H4 (cell line): ENCODE data around the gene NYAP2. TPM values are rescaled to one million over a fixed set of nuclear protein-coding genes. Genes with fewer than 3 reads are reported as not detected.

Experiments
- DNase-seq: peaks from one replicate; pipeline ENCODE4 v3.0.0-alpha.2; 2015; ENCODE audit warnings: low spot score
- total RNA-seq: library from RNA; depleted of rRNA; stranded (reverse); fragments of >200 nt; shearing (Covaris generic); gene quantifications from 2 replicates; pipeline ENCODE4 v1.2.3, GENCODE V29; 2014

The NYAP2 gene
- total RNA-seq, 1 experiment from 2014 or later = 0.95 TPM

DNA sequence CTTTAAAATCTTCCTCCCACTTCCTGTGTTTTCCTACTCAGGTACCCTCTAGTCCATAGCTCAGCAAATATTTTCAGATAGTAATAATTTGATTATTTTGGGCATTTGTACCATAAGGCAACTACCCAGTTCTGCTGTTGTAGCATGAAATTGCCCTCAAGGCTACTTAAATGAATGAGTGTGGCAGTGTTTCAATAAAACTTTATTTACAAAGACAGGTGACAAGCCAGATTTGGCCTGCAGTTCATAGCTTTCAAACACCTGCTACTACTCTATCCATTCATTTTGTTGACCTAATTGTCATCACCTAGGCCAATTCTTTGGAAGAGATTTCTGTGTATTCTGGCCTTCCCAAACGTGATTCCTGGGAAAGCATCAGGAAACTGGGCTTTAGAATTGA is 28.9 kb downstream of the NYAP2 start:
- DNase-seq = no peak

DNA sequence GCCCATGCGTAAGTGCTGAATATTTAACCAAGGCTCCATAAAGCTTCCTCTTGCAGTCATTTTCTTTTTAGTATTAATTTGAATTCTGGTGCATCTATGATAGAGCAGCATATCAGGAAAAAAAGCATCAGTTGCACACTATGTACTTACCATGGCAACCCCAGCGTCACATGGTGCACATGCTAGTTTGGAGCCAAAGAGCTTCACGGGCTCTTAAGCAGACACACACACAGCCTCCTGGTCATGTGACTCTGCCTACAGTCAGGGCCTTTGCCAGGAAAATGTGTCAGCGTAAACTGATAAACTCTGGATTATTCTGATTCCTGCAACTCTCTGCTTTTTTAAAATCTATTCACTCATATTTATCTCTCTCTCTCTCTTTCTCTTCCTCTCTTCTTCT is 30.2 kb downstream of the NYAP2 start:
- DNase-seq = peak; percentile 65

DNA sequence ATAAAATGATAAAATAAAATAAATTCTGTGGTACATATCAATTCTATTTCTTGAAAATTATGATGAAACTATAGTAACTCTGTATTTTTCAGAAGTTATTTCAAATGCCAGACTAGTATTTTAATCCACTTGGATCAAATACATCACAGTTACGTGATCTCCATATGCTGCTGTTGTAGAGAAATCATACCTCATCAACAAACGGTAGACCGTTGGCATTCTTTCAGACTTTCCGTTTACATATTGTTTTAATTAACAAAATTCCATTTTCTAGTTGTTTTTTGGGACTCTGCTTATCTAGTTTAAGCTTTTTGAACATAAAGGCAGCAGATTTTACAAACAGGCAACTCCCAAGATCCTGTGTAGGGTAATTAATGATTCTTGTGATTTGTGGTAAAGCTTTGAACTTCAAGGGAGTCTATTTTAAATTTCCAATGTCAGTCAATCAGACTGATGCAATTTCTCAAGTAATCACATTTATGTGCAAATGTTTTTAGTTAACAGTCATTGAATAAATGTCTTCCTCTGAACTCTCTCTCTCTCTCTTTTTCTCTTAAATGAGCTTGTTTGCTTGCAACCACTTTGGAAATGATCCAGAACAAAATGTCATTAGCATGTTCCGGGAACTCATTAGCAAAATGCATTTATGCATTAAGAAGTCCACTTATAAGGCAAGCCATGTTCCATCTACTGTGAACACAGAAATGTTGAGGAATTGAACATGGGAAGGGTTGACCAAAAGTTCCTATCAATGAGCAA is 31.8 kb downstream of the NYAP2 start:
- DNase-seq = no peak

DNA sequence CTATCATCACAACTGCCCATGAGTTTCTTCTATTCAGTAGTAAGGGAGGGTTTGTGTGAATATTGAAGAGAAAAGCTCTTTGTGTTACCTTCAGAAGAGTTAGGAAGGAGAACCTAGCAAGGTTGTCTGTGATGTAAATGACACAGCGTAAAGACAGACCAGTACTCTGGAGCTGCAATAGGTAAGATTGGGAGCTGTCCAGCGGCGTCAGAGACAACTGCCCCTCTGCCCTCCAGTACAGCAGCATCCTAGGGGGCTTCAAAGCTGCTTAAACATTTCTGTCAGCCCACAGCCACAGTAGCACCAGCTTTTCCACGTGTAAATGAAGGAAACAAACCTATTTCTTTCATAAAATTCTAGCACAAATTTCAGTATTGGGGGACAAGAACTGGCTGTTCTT is 34.5 kb downstream of the NYAP2 start:
- DNase-seq = no peak

DNA sequence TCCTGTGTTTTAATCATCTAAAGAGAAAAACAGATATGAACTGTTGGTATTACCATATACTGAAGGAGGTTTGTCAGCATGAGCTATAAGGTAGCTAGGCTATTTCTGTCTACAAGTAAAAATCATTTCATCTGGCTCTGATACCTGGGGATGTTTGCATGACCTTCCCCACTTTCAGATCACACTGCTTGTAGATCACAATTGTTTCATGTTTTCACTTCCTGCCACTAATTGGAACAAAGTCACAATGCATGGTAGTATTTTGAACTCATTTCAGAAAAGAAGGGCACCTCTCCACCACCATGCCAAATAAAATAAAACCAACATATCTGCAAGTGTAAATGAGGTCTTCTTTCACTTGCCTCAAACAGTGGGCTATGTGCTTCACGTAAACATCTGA is 37.8 kb downstream of the NYAP2 start:
- DNase-seq = no peak

DNA sequence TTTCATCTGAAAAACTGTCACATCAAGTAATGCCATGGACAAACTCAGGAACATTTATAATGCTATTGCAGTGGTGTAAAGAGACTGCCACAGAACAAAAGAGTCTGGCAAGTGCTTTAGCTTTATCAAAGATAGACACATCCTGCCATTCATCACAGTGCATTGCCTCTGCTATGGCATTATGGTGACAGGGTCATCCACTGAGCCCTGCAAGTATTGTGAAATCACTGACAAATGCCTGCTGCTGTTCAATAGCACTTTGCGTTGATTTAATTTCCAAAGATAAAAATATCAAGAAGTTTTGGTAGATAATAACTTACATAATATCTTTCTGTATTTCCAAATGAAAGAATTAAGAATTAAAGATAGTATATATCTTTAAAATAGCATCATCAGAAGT is 38.7 kb downstream of the NYAP2 start:
- DNase-seq = no peak

DNA sequence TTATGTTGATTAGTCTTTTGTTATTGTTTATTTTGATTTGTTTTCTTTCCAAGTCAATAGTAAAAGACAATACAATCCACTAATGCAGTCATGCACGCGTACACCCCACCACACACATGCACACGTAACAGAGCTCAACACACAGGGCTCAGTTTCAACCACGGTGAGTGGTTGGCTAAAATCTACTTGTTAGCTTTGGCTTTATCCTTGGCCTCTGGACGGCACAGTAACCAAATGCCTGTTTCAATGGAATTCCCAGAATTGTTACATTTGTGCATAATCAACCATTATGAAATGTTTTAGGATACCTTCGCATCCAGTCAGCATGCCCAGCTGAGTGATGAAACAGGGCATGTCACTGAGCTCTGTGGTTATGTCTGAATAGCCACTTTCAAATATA is 53.2 kb downstream of the NYAP2 start:
- DNase-seq = no peak

DNA sequence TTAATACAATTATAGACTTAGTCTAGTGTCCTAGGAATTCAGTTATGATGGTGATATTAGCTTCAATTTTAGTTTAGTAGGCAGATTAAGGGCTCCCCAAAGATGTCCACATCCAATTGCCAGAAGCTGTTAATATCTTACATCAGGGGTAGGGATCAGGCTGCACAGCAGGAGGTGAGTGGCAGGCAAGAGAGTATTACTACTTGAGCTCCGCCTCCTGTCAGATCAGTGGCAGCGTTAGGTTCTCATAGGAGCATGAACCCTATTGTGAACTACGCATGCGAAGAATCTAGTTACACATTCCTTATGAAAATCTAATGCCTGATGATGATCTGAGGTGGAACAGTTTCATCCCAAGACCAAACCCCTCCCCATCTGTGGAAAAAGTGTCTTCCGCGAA is 54.9 kb downstream of the NYAP2 start:
- DNase-seq = no peak

DNA sequence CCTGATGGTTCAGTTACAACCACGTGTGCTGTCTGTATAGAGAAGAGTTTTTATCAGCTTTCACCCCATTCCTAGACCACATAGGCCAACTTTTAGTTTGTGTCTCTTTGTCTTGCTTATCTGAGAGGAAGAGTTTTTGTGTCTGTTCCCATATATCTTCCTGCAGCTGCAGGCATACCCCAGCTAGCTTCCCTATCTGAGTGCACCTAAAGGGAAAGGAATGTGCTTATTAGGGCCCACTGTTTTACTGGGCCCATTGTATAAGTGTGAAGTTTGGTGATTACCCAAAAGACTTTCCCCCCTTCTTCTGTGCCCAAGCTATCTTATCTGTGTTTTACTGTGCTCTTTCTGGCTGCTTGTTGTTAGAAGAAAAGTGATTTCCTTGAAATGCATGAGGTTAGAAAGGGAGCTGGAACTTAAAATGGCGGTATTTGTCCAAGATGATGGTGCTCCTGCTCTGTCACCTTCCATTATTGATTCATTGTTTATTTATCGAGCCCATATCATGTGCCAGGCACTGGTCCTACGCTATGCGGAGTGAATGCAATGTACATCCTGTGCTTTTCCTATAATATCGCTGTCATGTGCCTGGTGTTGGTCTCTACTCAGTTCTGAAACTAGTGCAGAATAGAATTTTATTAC is 57.2 kb downstream of the NYAP2 start:
- DNase-seq = no peak

DNA sequence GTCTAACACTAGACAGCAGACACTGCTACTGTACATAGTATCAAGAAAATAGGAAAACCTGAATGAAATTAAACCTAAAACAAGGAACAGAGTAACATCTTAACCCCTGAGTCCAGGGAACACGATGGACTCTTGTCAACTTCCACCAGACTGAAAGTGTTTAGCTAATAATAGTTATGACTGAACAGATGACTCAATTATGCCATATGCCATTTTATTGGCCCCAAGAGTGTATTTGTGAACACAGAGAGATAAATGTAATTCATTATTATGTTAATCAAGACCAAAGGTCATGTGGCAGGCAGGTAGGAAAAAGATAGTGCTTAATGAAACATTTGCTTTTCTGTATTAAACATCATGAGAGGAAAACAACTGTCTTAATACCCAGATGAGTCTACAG is 58.0 kb downstream of the NYAP2 start:
- DNase-seq = no peak

DNA sequence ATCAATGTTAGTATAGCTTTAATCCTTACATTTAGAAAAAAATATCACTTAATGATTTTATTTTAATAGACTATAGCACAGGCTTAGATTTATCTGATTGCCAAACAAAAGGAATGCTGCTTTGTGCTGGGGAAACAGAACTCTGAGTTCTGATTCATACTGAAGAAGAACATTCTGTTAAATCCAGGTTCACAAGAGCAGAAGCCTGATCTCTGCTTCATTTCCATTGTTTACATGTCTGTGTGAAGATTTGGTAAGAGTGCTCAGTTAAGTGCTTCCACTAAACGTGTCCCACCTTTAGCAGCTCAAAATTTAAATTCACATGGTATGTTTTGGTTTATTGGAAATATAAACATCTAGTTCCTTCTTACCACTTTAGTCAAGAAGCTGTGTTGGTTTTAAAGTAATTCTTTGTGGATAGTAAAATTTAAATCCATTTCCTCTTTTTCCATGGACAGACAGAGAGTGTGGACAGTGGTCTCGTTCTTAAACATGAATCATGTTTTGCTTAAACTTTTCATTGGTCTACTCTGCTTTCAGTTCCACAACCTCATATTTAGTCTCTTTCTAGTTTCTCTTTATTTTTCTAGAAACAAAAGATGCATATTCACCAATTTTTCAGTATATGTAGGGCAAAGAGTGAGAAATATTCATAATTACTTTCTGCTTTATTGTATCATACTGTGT is 59.1 kb downstream of the NYAP2 start:
- no peak for DNase-seq

DNA sequence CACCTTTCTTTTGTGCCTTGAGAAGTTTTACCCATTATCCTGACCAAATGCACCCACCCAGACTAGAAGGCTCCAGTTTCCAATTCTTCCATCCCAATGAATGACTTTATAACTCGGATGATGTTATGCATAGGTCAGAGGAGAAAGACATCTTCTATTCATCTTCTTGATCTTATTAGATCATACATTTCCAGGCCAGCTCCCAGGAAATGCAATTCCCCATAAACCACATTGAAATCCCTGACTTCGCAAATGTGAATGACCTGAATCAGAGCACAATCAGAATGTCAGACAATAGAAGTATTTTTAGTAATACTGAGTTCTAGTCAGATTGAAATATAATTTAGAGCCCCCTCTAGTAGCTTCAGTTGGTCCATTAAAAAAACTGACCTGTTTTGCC is 62.9 kb downstream of the NYAP2 start:
- no peak for DNase-seq

DNA sequence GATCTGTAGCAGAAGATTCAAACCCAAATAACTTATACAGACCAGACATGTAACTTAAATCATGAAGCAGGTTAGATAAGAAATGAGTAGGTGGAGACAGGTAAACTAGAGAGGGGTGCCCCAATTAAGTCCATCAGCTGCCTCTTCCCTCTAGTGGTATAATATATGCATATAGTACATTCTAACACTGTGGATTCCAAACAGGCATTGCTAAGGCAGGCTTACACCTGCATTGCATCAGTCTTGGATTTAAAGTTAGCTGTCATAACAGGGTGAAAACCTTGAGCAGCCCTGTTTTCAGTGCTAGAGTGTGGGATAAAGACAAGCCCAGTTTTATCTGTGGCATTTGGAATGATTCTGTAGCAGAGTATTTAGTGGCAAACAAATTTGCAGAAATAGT is 63.4 kb downstream of the NYAP2 start:
- peak; percentile 12 for DNase-seq

DNA sequence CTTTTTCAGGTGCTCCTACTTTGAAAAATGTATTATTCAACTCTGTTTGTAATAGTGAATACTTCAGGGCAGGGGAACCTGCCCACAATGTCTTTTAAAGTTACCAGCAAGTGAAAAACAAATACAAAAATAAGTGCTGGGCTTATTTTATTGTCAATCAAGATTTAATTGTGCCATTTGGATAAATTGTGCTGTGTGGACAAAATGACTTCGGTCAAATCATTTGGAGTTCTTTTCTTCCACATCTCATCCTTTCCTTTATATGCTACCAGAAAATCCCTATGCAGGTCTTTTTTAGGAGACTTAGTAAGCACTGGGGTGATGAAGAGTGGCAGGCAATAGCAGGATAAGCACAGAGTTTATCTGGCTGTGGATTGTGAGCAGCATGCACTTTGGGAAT is 63.9 kb downstream of the NYAP2 start:
- no peak for DNase-seq

DNA sequence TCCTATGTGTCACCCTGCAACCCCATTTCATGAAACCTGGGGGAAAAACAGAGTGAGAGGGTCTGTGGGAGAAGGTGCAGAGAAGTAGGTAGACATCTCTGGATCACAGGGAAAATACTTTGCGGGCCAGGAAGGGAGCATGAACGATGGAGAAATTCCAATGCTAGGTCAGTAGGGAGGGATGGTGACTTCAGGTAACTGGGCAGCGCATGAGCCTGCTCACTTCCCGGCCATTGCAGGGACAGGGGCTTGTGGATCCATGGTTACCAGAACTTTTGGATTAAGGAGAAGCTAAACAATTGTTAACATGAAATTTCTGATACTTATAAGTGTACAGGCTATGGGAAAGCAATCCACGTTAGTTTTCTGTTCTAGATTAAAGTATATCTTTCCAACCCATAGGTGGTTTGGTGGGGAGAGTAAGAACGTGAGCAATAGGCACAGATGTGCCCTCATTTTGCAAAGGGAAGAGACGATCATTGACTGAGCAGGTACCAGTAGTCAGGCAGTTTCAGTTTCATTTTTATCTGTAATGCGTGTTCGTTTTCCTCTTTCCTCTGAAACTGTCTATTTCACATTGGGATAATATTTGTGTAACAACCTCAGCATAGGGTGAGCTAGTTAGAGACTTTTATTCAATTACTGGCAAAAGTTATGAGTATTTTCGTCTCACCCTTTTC is 65.0 kb downstream of the NYAP2 start:
- DNase-seq = no peak

DNA sequence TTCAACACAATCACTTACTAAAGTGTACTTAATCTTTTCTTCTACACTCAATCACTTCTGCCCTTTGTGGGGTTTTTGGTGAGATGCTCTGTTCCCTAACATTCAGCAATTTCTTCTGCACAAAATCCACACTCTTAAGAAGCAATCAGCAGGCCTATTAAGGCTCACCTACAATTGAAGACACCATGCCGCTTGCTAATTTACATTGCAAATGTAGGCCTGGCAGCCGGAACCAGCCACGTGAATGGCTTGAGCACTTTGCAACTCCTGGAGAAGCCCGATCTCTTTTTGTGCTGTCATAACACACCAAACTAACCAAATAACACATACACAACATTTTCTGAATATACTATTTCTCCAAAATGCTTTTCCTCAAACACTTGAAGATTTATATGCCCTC is 66.3 kb downstream of the NYAP2 start:
- DNase-seq = no peak

DNA sequence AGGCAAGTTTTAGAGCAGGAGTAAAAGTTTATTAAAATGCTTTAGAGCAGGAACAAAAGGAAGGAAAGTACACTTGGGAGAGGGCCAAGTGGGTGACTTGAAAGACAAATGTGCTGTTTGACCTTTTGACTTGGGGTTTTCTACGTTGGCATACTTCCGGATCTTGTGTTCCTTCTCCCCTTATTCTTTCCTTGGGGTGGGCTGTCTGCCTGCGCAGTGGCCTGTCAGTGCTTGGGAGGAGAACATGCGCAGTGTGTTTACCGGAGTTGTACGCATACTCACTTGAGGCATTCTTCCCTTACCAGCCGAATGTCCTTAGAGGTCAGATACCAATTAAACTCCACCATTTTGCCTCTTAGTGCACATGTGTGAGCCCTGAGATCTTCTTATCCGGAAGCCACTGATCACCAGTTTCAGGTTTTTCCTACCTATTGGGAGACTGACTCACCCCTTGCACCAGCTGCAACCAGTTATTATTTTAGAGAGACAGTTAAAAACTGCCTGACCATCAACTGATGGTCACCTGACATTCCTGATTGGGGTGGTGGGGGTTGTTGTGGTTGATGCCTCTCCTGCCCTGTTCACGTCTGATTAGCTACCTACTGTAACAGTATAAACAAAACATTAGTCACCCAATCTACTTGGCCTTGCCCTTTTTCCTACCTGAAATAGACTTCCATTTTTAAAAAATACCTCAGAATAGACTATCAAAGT is 67.5 kb downstream of the NYAP2 start:
- DNase-seq = no peak

DNA sequence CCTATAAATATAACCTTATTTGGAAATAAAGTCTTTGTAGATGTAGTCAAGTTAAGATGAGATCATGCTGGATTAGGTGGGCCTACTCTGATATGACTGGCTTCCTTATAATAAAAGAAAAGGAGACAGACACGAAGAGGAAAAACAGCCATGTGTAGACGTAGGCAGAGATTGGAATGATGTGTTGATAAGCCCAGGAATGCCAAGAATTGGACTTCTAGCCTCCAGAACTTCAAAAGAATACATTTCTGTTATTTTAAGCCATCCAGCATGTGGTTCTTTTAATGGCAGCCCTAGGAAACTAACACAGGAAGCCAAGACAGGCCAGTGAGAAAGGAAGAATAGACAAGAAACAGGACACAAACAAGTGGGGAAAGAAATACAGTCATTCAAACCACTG is 68.6 kb downstream of the NYAP2 start:
- DNase-seq = no peak

DNA sequence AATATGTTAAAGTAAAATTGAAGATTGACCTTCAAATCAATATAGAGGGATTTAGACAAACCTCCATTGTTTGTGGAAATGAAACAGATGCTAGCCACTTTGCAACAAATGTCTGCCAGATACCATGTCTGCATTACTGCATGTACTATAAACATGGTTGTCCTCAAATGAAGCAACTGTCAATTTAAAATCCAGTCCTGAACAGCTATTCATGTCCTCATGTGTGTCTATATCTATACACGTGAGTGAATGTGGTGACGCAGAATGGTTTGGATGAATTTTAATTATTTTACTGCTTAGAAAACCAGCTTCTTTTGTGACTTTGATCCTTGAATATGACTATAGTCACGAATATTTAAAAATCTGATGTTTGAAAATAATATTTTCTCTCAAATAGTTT is 71.5 kb downstream of the NYAP2 start:
- DNase-seq = no peak

DNA sequence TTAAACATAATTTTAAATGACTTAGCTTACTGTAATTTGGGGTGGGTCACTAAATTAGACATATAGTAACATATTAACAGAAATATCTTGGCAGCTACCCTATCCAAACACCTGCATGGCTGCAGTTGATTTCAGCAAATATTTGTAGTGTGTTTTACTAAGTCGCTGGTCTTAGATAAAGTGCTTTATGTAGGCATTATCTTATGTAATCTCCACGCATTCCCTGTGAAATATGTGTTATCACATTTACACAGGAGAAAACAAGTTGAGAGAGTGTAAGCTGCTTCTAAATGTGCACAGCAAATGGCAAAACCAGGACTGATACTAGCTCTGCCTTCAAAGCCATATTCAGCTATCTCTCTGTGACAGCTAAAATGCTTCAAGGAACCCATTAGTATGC is 72.0 kb downstream of the NYAP2 start:
- DNase-seq = no peak

DNA sequence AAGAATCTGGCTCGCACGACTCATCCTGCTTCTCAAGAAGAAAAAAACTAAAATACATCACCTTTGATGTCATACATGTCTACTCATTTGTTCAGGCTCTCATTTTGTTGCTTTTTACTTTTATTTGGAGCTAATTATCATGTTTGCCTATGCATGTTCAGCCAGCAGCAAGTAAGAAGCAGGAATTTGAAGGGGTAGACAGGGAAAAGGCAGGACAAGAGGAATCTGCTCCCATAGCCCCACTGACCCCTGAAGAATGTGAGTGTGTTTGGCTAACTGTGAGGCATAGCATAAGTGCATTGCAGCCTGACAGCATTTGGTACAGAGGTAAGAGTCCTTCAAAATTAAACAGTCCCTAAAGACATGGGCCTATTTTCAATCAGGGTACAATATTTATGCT is 72.7 kb downstream of the NYAP2 start:
- no peak for DNase-seq

DNA sequence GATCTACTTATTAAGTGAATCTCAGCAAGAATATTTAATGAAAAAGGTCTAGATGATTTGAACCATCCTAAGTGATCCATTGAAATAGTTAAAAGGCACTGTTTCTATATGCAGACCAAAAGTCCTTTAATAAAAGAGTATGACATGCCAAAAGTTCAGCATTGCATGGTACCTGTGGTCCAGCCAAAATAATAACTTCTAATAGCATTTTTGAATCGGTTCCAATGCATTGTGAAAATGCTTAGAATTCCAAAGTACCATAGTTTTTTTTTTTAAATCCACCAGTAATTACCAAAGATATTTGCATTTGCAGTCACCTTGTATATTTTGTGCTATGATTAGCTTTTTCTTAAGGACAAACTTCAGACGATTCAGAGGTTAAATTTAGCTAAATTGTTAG is 79.9 kb downstream of the NYAP2 start:
- DNase-seq = no peak
